KMS-11 (cell line): ENCODE measurements around the gene NRG2.

Experiments used
- H2AFZ ChIP-seq: fragments of 200-600 bp; sonication (generic); 2 replicates; pipeline ENCODE4 v1.6.1; 2016; ENCODE audit warnings: antibody characterized with exemption, mixed run types, low read depth
- H3K27ac ChIP-seq: fragments of 200-600 bp; sonication (generic); 2 replicates; pipeline ENCODE4 v1.6.1; 2016; ENCODE audit warnings: mild to moderate bottlenecking, mixed run types
- H3K27me3 ChIP-seq: fragments of 200-600 bp; sonication (generic); 2 replicates; pipeline ENCODE4 v1.6.1; 2017; ENCODE audit warnings: mild to moderate bottlenecking, low read depth, mixed run types, moderate library complexity; ENCODE audit not compliant: insufficient read depth
- H3K36me3 ChIP-seq: fragments of 200-600 bp; sonication (generic); 2 replicates; pipeline ENCODE4 v1.6.1; 2017; ENCODE audit warnings: mild to moderate bottlenecking, mixed run types; ENCODE audit not compliant: insufficient read depth
- H3K4me1 ChIP-seq: fragments of 200-600 bp; sonication (generic); 2 replicates; pipeline ENCODE4 v1.6.1; 2016; ENCODE audit warnings: mild to moderate bottlenecking, low read depth, mixed run types; ENCODE audit not compliant: poor library complexity, severe bottlenecking
- H3K4me2 ChIP-seq: fragments of 200-600 bp; sonication (generic); 2 replicates; pipeline ENCODE4 v1.7.0; 2016; ENCODE audit warnings: mild to moderate bottlenecking, mixed run types
- H3K4me3 ChIP-seq: fragments of 200-600 bp; sonication (generic); IDR thresholded peaks from 2 replicates; pipeline ENCODE4 v1.6.1; 2017; ENCODE audit warnings: low read depth, low read length, mixed read lengths; ENCODE audit not compliant: insufficient read depth
- H3K79me2 ChIP-seq: fragments of 200-600 bp; sonication (generic); 2 replicates; pipeline ENCODE4 v1.6.1; 2016; ENCODE audit warnings: low read depth, mixed run types; ENCODE audit not compliant: insufficient read depth
- H3K9ac ChIP-seq: fragments of 200-600 bp; sonication (generic); 2 replicates; pipeline ENCODE4 v1.6.1; 2016; ENCODE audit warnings: mild to moderate bottlenecking, mixed run types
- H4K20me1 ChIP-seq: fragments of 200-600 bp; sonication (generic); 2 replicates; pipeline ENCODE4 v1.6.1; 2016; ENCODE audit warnings: mild to moderate bottlenecking, mixed run types; ENCODE audit not compliant: insufficient read depth
- TF ChIP-seq, protein P1 (sequence below): fragments of 200-600 bp; sonication (generic); conservative IDR thresholded peaks from 2 replicates; pipeline ENCODE4 v1.6.1; 2017; ENCODE audit warnings: low read depth, mild to moderate bottlenecking, antibody characterized with exemption, low read length, moderate library complexity, mixed read lengths

Gene NRG2

GRCh38 chr5:139915266-139915665, 127.8 kb downstream of the NRG2 start:
- Histone ChIP-seq H3K9ac (no peak overlapping the region), H3K27me3 (no peaks in the 10 kb centered on the region), H4K20me1 (no peaks in the 10 kb centered on the region), H3K79me2 (no peaks in the 10 kb centered on the region), H3K4me1 (no peaks in the 10 kb centered on the region), H3K36me3 (no peaks in the 10 kb centered on the region), H3K27ac (no peak overlapping the region), H3K4me3 (no peak overlapping the region), H3K4me2 (no peak overlapping the region), H2AFZ (no peak overlapping the region)
- TF ChIP-seq, protein P1, sequence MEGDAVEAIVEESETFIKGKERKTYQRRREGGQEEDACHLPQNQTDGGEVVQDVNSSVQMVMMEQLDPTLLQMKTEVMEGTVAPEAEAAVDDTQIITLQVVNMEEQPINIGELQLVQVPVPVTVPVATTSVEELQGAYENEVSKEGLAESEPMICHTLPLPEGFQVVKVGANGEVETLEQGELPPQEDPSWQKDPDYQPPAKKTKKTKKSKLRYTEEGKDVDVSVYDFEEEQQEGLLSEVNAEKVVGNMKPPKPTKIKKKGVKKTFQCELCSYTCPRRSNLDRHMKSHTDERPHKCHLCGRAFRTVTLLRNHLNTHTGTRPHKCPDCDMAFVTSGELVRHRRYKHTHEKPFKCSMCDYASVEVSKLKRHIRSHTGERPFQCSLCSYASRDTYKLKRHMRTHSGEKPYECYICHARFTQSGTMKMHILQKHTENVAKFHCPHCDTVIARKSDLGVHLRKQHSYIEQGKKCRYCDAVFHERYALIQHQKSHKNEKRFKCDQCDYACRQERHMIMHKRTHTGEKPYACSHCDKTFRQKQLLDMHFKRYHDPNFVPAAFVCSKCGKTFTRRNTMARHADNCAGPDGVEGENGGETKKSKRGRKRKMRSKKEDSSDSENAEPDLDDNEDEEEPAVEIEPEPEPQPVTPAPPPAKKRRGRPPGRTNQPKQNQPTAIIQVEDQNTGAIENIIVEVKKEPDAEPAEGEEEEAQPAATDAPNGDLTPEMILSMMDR = no peak

DNA sequence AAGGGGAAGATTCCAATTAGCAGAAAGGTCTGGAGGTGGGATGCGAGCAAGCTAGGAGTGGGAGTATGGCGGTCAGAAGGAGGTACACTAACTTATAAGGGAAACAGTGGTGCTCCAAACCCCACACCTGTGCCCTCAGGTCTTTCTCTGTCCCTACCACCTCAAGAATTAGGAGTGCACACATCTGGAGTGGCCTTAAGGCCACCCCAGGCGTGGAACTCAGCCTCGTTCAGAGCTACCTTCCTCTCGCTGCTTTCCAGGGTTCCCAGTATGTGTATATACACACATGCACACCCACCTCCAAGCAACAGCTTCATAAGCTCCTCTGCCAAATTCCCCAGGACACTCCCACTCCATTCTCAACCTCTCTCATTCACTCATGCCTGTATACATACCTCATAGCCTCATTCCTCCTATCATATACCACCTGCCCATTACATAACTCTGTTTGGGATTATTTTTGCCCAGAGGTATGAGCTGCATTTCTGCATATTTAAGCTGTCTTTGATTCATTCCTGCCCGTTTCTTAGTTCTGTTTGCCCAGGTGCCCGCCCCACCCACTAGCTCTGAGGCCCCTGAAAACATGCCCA, 128.8 kb downstream of the NRG2 start:
- Histone ChIP-seq H3K4me1 (no peaks in the 10 kb centered on the region), H3K4me3 (no peak overlapping the region), H3K27me3 (no peaks in the 10 kb centered on the region), H3K4me2 (no peak overlapping the region), H2AFZ (no peak overlapping the region), H3K9ac (no peak overlapping the region), H3K36me3 (no peaks in the 10 kb centered on the region), H3K27ac (no peak overlapping the region), H3K79me2 (no peaks in the 10 kb centered on the region), H4K20me1 (no peaks in the 10 kb centered on the region)
- TF ChIP-seq, protein P1 = no peak

DNA sequence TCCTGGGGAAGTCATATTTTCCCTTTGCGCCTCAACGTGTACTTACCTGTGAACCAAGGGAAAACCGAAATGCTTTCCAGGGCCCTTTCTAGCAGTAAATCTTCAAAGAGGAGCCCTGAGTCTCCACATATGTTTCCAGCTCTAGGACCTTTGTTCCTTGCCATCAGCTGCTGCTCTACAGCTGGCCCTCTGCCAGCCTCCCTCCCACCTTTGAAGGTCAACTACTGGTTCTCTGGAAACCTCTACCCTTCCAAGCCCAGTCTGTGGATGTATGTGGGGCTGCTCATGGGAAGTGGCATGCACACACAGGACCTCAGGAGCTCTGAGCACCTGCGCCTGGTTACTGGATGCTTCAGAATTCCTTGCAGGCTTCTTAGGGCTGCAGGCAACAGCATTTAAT, 130.3 kb downstream of the NRG2 start:
- no peak overlapping the region for H3K9ac ChIP-seq
- H3K79me2 ChIP-seq = no peaks in the 10 kb centered on the region
- no peak overlapping the region for H3K4me2 ChIP-seq
- H3K36me3 ChIP-seq = no peaks in the 10 kb centered on the region
- H3K4me1 ChIP-seq = no peaks in the 10 kb centered on the region
- no peak overlapping the region for H3K4me3 ChIP-seq
- H2AFZ ChIP-seq = no peak overlapping the region
- TF ChIP-seq, protein P1 = no peak
- no peaks in the 10 kb centered on the region for H4K20me1 ChIP-seq
- H3K27me3 ChIP-seq = no peaks in the 10 kb centered on the region
- no peak overlapping the region for H3K27ac ChIP-seq

DNA sequence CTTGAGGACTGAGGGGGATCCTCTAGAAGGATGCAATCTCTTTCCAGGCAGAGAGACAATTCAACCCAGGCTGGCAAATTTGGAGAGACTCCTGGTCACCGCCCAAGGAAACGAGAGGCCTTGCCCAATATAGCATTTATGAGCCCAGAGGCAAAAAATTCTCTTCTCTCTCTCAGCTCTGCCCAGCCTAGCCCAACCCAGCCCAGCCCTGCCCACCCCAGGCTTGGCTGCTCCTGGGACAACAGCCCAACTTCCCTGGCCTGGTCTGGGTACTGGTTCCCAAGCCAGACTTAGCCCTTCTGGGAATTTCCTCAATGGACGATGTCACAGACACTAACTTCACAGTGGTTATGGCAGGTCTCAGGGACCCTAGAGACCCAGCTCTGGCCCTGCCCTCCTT, 130.9 kb downstream of the NRG2 start:
- H3K4me3 ChIP-seq = no peak overlapping the region
- H3K79me2 ChIP-seq = no peaks in the 10 kb centered on the region
- no peaks in the 10 kb centered on the region for H3K27me3 ChIP-seq
- no peak overlapping the region for H3K9ac ChIP-seq
- TF ChIP-seq, protein P1 = no peak
- H3K4me1 ChIP-seq = no peaks in the 10 kb centered on the region
- H3K4me2 ChIP-seq = no peak overlapping the region
- H4K20me1 ChIP-seq = no peaks in the 10 kb centered on the region
- H3K36me3 ChIP-seq = no peaks in the 10 kb centered on the region
- H3K27ac ChIP-seq = no peak overlapping the region
- no peak overlapping the region for H2AFZ ChIP-seq
